ENCODE measurements around the gene CLDN5.

GRCh38 chr22:19546680-19547079 lies 22.5 kb upstream of the CLDN5 start:
- TF ChIP-seq, protein P1, sequence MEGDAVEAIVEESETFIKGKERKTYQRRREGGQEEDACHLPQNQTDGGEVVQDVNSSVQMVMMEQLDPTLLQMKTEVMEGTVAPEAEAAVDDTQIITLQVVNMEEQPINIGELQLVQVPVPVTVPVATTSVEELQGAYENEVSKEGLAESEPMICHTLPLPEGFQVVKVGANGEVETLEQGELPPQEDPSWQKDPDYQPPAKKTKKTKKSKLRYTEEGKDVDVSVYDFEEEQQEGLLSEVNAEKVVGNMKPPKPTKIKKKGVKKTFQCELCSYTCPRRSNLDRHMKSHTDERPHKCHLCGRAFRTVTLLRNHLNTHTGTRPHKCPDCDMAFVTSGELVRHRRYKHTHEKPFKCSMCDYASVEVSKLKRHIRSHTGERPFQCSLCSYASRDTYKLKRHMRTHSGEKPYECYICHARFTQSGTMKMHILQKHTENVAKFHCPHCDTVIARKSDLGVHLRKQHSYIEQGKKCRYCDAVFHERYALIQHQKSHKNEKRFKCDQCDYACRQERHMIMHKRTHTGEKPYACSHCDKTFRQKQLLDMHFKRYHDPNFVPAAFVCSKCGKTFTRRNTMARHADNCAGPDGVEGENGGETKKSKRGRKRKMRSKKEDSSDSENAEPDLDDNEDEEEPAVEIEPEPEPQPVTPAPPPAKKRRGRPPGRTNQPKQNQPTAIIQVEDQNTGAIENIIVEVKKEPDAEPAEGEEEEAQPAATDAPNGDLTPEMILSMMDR (IDR thresholded peaks at IDR 0.05; ENCODE audit: insufficient read depth, low read length): no peak
- TF ChIP-seq POLR2AphosphoS5 (IDR thresholded peaks at IDR 0.05; ENCODE audit: low read depth) (no peak), SPI1 (IDR thresholded peaks at IDR 0.05; ENCODE audit: borderline replicate concordance, low read depth) (no peak)
